Endometrial microvascular endothelial cells (primary cell): ENCODE results near the gene EIF4A3. TPM values are rescaled to one million over a fixed set of nuclear protein-coding genes. Genes with fewer than 3 reads are reported as not detected.

Experiments used
- in situ Hi-C: cut with HindIII; loops from 2 replicates; pipeline ENCODE4 v1.10.0; 2017; ENCODE audit warnings: low sequenced_read_pairs, low pct_unique_long_range_greater_than_20kb; ENCODE audit errors: inconsistent ontology term
- total RNA-seq: library from RNA; depleted of rRNA; stranded (reverse); fragments of >200 nt; gene quantifications from one replicate; pipeline ENCODE4 v1.2.3, GENCODE V29; 2015; ENCODE audit errors: inconsistent ontology term

The EIF4A3 gene
- total RNA-seq, 1 donor from 2014 or later: 110 TPM

DNA sequence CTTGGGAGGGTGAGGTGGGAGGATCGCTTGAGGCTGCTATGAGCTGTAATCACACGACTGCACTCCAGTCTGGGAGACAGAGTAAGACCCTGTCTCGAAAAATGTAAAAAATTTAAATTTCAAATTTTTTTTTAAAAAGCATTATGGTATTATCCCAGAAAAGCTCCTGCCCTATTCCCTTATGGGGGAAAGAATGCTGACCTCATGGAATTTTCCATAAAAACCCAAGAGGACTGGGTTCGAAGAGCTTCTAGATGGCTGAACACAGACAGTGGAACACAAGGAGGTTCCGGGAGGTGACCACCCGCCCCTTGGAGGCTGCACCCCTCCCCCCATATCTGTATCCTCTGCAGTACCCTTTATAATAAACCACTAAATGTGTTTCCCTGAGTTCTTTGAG lies 4.0 kb downstream of the EIF4A3 start:
- in situ Hi-C loops: no loop called here

DNA sequence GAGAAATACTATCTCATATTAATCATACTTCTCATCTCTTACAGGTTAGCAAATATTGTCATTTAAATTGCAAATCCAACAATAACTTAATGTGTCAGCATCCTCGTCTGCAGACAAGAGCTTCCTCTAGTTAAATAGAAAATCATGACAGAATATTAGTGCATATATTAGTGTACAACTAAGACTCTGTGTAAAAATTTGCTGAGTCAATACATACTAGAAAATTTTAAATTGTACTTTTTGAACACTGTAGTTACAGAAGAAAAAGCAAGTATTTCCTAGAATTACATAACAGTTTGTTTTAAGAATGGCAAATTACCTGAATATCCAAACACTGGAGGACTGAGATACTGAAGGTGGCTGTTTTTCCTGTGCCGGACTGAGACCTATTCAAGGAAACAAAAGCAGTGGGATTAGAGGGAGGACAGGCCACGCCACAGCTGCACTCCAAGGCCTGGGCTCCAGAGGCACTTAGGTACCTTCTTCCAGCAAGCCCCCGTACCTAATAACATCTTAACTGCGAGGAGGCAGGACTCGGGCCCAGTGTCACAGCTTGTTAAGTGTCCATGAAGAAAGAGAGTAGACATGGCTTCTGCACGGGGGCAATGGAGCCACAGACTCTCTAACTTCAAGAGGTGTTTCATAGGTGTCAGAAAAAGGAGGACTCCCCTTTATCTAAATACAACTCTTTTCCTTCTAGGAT lies 5.3 kb downstream of the EIF4A3 start:
- in situ Hi-C loops: no loop called here

DNA sequence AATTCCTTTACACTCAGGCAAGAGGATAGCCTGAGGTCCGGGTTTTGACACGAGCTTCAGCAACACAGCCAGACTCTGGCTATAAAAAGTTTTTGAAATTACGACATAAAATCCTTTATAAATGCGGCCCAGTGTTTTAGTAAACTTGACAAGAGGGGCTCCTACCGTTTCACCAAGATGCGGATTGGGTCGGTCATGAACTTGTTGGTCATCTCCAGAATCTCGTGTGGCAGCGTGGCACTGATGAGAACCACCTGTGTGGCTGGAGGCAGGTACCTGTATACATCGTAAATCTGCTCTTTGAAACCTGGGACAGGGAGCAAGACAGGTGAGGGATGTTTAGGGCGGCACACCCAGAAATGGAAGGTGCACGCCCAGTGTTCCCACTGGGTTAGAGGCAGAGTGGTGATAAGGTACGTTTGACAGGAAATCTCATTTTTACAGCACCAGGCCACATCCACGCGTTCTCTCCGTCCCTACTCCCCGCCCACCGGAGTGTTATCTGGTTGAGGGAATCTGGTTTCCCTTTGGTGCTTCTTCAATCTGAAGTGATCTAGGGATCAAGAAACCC lies 8.0 kb downstream of the EIF4A3 start:
- in situ Hi-C loops: no loop called here

DNA sequence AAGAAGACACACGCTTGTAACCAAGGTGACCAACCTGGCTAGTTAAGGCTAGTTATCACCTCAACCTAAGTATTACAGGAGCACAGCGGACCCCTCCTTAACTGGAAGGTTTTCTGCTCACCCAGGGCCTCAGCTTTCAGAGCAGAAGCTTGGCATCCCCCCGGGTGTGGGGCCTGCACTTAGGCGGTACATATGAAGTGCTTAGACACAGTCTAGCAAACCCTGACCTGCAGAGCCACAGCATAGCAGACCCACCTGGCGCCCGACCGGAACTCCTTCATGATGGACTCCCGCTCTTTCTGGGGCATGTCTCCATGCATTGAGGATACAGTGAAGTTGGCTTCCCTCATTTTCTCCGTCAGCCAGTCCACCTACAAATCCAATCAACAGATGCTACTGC lies 9.8 kb downstream of the EIF4A3 start:
- in situ Hi-C loops: no loop called here

DNA sequence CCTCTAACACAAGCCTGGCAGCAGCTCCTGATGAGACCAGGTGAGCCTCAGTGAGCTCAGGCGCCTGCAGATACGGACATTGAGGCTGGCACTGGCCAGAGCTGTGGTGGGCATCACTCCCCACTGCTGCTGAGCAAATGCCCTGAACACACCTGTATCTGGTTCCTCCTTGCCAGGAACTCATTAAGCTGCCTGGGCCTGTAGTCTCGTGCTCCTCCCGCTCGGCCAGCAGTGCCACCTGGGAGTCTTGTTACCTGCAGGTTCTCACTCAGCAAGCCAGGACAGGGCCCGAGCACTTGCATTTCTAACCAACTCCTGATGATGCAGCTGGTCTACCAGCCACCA lies 13.3 kb downstream of the EIF4A3 start:
- in situ Hi-C loops: no loop called here

DNA sequence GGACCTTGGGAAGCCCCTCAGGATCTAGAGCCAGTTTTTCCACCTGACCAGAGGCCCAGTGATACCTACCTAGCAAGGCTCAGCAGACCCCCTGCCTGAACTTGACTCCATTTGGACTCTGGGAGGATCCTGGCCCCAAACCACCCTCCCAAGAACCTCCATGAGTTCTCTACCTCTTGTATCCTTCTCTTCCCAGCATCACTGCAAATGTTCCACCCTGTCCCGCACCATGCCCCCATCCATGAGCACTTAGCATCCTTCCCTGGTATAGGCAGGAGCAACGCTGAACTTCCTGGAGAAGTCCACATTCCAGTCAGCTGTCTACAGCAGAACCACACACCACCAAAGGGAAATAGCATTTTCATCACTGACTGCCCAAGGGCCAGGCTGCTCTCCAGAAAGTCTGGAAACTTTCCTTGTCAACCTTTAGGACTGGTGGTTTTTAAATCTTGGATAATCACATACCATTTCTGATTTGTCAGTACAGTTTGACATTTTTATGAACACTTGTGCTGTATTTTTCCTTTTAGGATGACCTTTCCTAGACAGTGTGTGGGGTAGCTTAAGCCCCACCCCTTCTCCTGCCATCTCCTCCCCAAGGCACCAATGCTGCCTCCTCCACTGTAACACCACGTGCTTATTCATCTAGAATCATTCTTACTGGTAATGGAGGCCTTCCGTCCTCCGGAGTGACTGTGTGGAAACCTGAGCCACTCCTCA lies 13.9 kb downstream of the EIF4A3 start:
- in situ Hi-C loops: no loop called here

DNA sequence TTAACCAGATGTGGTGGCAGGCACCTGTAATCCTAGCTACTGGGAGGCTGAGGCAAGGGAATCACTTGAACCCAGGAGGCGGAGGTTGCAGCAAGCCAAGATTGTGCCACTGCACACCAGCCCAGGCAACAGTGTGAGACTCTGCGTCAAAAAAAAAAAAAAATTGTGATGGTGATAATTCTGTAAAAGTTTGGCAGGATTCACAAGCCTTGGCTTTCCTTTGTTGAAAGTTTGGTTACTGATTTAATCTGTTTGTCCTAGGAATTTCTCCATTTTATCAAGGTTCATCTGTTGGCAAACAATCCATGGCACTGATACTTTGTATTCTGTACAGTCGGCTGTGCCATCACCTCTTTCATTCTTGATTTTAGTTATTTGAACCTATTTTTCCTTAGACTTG lies 15.9 kb downstream of the EIF4A3 start:
- in situ Hi-C loops: no loop called here

DNA sequence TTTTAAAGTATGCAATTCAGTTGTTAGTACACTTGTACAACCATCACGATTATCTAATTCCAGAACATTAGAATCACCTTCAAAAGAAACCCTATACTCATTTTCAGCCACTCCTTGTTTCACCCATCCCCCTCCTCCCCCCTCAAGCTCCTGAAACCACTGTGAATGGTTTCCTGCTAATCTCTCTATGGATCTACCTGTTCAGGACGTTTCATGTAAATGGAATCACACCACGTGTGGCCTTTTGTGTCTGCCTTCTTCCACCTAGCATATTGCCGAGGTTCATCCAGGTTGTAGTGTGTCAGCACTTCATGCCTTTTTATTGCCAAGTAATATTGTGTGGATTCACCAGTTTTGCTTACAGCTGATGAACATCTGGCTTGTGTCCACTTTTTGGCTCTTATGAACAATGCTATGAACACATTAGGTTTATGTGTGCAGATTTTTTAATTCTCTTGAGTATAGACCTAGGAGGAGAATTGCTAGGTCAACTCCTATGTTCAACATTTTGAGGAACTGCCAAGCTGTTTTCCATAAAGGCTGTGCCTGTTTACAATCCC lies 17.8 kb downstream of the EIF4A3 start:
- in situ Hi-C loops: no loop called here

DNA sequence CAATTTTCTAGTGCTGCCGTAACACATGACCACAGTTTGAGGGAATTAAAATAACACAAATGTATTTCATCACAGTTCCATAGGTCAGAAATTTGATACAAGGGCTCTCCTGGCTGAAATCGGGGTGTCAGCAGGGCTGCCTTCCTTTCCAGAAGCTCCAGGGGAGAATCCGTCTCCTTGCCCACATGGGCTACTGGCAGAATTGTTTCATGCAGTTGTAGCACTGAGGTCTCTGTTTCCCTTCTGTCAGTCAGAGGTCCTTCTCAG lies 20.5 kb downstream of the EIF4A3 start:
- in situ Hi-C loops: no loop called here

DNA sequence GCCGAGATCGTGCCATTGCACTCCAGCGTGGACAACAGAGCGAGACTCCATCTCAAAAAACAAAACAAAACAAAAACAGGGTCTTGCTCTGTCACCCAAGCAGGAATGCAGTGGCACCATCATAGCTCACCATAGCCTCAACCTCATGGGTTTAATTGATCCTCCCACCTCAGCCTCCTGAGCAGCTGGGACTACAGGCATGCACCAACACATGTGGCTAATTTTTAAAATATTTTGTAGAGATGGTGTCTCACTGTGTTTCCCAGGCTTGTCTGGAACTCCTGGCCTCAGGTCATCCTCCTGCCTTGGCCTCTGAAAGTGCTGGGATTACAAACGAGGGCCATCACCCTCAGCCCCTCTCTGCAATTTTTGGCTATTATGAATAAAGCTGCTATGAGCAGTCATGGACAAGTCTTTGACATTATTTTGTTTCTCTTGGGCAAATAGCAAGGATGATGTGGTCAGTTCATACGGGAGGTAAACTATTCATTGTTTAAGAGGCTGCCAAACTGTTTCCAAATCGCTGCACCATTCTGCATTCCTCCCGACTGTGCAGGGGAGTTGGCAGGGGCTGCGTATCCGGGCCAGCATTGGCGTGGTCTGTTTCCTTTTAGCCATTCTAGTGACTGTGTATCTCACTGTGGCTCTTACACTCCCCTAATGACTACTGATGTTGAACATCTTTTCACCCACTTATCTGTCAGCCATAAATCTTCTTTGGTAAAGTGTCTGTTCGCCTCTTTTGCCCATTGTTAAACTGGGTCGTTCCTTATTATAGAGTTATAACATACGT lies 21.1 kb downstream of the EIF4A3 start:
- in situ Hi-C loops: no loop called here

DNA sequence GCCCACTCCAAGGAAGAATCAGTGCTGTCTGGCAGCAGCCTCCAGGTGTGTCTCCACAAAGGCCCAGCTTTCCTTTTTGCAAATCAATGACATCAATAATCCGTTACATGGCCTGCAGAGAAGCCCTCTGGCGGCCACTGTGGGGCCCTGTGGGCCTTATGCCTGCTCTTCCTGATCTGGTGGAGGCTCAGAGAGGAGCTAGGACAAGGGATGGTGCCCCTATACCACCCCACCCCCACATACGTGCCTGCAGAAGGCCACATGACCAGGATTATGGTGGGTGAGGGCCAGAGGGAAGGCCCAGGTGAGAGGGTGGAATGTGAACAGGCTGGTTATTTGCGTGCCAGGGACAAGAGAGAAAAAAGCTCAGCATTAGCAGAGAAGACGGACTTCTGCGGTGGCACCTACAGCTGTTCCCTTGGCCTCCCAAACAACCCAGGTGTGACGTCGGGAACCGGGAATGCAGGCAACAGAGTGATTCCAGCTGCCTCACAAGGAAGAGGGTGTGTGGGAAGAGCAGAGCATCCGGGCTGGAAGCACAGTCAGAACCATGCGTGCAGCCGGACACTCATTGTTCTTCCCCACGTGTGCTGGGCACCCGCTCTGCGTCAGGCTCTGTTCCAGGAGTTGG lies 22.5 kb downstream of the EIF4A3 start:
- in situ Hi-C loops: no loop called here

DNA sequence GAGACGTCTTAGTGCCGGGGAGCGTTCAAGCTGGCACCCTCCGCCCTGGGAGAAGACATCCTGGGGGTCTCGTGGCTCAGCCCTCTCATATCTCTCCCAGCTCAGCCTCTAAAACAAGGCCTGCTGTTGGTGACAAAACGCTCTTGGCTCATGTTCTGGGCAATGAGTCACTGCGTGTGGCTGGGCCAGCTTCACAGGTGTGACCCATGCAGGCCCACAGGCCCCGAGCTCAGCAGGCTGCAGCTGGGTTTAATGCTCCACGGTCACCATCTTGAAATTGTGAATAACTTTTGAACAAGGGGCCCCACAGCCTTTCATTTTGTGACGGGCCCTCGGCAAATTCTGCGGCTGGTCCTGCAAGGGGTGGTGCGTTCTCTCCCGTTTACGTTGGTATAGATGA lies 23.1 kb downstream of the EIF4A3 start:
- in situ Hi-C loops: no loop called here

DNA sequence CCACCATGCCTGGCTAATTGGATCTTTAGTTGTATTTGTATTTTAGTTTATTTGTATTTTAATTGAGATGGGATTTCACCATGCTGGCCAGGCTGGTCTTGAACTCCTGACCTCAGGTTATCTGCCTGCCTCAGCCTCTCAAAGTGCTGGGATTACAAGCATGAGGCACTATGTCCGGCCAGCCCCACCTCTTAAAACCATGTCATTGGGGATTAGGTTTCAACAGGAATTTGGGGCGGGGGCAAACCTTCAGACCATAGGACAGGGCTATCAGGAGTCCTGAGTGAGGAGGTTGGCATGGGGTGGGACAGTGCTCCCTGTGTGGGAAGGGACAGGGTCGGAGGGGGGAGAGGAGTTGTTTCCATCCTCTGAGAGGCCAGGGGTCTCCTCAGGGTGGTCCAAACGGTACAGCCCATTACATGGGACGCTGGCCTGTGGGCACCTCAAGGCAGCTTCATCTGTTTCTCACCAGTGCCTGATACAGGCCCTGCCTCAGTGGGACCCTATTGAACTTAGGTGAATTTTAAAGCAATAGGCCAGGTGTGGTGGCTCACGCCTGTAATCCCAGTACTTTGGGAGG lies 23.9 kb downstream of the EIF4A3 start:
- in situ Hi-C loops: no loop called here

DNA sequence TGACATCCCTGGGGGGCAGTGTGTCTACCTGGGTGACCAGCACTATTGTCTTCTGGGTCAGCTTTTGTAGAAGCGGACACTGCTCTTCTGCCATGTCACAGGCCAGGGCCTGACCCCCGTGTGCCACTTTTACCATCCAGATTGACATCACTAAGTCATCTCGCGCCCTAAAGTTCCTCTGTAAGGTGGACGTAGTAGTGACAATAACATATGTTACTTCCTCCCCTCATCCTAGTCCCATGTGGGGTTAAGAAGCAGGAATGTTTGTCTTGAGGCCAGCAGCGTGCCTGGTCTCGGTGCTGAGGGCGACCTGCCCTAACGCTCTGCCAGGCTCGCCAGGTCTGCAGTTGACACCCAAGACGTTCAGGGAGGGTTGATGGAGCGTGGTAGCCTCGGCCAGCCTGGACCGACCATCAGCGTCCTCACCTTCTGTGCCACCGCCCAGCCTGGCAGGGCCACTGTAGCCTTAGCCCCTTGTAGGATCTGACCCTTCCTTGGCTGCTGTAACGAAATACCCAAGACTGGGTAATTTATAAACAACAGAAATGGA lies 24.8 kb downstream of the EIF4A3 start:
- in situ Hi-C loops: no loop called here

DNA sequence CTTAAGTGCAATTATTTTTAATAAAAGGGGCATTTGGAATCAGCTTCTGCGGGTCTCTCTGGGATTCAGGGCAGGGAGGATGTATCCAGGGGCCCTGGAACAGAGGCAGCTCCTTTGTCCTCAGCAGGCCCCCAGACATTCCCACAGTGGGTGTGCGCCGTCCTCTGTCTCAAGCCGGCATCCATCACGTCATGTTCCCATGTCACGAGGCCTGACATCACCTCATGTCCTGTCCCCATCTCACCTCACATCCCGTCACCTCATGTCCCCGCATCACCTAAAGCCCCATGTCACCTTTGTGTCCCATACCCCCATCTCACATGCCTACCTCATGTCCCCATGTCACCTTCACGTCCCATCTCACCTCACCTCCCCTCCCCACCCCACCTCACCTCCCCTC lies 27.1 kb downstream of the EIF4A3 start:
- in situ Hi-C loops: no loop called here

DNA sequence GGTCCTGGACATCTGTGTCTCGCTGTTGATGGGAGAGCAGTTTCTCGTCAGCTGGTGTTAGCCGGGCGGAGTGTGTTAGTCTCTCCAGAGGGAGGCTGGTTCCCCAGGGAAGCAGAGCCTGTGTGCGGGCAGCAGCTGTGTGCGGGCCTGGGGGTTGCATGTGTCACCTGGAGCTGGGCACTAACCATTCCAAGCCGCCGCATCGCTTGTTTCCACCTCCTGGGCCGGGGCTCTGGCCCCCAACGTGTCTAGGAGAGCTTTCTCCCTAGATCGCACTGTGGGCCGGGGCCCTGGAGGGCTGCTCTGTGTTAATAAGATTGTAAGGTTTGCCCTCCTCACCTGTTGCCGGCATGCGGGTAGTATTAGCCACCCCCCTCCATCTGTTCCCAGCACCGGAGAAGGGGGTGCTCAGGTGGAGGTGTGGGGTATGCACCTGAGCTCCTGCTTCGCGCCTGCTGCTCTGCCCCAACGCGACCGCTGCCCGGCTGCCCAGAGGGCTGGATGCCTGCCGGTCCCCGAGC lies 27.6 kb downstream of the EIF4A3 start:
- in situ Hi-C loops: no loop called here

DNA sequence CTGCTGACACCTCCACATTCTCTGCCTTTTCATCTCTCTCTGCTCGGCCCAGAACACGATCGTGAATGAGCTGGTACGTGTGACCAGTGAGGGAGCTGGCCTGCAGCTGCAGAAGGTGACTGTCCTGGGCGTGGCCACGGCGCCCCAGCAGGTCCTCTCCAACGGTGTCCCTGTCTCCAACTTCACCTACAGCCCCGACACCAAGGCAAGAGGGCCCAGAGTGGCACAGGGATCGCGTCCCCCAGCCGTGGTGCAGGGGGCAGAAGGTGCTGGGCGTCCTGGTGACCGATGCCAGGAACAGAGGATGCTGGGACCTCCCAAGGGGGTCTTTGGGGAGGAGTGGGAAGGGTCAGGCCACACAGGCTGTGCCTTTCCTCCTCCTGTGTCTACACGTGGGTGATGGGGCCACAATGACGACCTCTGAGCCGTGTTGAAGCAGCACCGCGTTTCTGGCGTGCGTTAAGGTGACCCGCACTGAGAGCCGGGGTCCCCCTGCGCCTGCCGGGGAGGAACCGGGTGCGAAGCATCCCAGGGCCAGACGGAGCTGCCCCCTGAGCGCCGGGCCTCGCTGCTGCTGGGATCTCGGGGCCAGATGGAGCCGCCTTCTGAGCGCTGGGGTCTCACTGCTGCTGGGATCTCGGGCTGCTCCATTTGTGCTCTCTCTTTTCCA lies 28.2 kb downstream of the EIF4A3 start:
- in situ Hi-C loops: no loop called here
